ENCODE measurements around the gene OPRL1.

The OPRL1 gene

DNA sequence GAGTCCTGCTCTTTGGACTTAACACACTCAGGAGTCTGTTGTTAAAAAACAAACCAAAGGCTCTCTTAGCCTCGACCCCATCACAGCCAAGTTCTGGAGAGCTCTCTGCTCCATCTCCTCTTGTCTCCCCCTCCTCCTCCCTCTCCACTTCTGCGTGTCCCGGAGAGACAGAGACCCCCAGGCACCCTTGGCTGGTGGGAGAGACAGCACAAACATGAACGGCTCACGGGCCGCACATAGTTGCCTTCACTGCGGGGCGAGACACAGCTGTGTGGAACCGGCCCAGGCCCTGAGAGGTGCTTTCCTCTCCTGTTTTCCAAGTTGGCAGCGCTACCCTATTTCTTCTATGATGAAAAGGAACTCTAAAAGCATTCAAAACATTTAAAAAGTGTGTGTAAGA lies 61.1 kb downstream of the OPRL1 start (continued):
- no peak for TF ChIP-seq TRIM28 (IDR thresholded peaks at IDR 0.05; ENCODE audit: borderline replicate concordance, low read length)
- no peak for TF ChIP-seq ZNF776 (tag by site-specific recombination; IDR thresholded peaks at IDR 0.05; ENCODE audit: borderline replicate concordance)
- TF ChIP-seq, protein P1, sequence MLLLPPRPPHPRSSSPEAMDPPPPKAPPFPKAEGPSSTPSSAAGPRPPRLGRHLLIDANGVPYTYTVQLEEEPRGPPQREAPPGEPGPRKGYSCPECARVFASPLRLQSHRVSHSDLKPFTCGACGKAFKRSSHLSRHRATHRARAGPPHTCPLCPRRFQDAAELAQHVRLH (tag by site-specific recombination; IDR thresholded peaks at IDR 0.05) = no peak
- no peak for TF ChIP-seq ZNF560 (tag by site-specific recombination; IDR thresholded peaks at IDR 0.05; ENCODE audit: borderline replicate concordance)
- TF ChIP-seq, protein P2, sequence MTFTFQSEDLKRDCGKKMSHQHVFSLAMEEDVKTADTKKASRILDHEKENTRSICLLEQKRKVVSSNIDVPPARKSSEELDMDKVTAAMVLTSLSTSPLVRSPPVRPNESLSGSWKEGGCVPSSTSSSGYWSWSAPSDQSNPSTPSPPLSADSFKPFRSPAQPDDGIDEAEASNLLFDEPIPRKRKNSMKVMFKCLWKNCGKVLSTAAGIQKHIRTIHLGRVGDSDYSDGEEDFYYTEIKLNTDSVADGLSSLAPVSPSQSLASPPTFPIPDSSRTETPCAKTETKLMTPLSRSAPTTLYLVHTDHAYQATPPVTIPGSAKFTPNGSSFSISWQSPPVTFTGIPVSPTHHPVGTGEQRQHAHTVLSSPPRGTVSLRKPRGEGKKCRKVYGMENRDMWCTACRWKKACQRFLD (tag by site-specific recombination; IDR thresholded peaks at IDR 0.05) = no peak
- no peak for TF ChIP-seq SETDB1 (IDR thresholded peaks at IDR 0.05; ENCODE audit: insufficient read length, low read length)
- TF ChIP-seq ZNF76 (tag by site-specific recombination; IDR thresholded peaks at IDR 0.05; ENCODE audit: borderline replicate concordance, low read depth) = no peak
- TF ChIP-seq, protein P3, sequence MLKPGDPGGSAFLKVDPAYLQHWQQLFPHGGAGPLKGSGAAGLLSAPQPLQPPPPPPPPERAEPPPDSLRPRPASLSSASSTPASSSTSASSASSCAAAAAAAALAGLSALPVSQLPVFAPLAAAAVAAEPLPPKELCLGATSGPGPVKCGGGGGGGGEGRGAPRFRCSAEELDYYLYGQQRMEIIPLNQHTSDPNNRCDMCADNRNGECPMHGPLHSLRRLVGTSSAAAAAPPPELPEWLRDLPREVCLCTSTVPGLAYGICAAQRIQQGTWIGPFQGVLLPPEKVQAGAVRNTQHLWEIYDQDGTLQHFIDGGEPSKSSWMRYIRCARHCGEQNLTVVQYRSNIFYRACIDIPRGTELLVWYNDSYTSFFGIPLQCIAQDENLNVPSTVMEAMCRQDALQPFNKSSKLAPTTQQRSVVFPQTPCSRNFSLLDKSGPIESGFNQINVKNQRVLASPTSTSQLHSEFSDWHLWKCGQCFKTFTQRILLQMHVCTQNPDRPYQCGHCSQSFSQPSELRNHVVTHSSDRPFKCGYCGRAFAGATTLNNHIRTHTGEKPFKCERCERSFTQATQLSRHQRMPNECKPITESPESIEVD (tag by site-specific recombination; IDR thresholded peaks at IDR 0.05) = no peak
- TF ChIP-seq ZFP69B (tag by site-specific recombination; IDR thresholded peaks at IDR 0.05) = no peak

DNA sequence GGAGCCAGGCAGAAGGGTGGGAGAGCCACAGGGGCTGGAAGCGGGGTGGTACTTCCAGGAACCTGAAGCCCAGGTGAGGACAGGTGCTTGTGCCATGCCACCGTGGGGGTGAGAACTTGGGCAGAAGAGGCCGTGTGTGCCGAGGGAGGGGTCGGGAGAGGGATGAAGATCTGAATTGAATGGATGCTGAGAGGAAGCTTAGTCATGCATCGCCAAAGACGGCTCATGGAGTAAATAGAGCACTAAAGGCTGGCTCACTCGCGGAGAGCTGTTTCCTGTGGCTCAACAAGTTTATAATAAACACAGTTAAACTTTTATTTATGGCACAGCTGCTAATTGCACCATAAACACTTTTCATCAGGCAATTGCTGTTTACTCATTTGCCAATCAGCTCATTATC lies 62.7 kb downstream of the OPRL1 start:
- TF ChIP-seq ZNF548 (tag by site-specific recombination; IDR thresholded peaks at IDR 0.05) = no peak
- TF ChIP-seq BCL11B (tag by site-specific recombination; IDR thresholded peaks at IDR 0.05; ENCODE audit: low read depth) = no peak
- peak; percentile 80 for TF ChIP-seq SCRT2 (tag by site-specific recombination; IDR thresholded peaks at IDR 0.05)
- TF ChIP-seq ZNF654 (tag by site-specific recombination; IDR thresholded peaks at IDR 0.05; ENCODE audit: low read depth) = no peak
- no peak for TF ChIP-seq ZNF169 (tag by site-specific recombination; IDR thresholded peaks at IDR 0.05)
- no peak for TF ChIP-seq ZNF112 (tag by site-specific recombination; IDR thresholded peaks at IDR 0.05)
- H3K4me3 ChIP-seq (ENCODE audit: low read depth, low read length) = no peak overlapping the region
- H3K27ac ChIP-seq (ENCODE audit: extremely low read depth, low read depth, low read length) = no peak overlapping the region
- H3K36me3 ChIP-seq (ENCODE audit: control insufficient read depth in 2 of 2, insufficient read depth in 1 of 2, low read length in 2 of 2) = no peaks in the 10 kb centered on the region
- no peaks in the 10 kb centered on the region for H3K4me1 ChIP-seq (ENCODE audit: control insufficient read depth, insufficient read depth, low read length)
- ChIA-PET CTCF (interaction anchor here (1.0 kb wide), 1 partner anchor 73 kb away, joined by 3 read pairs; no protein-coding TSS in a partner anchor), POLR2A (no interaction called here)
- H3K9me3 ChIP-seq (ENCODE audit: control insufficient read depth, insufficient read depth, low read depth, low read length) = no peaks in the 10 kb centered on the region

DNA sequence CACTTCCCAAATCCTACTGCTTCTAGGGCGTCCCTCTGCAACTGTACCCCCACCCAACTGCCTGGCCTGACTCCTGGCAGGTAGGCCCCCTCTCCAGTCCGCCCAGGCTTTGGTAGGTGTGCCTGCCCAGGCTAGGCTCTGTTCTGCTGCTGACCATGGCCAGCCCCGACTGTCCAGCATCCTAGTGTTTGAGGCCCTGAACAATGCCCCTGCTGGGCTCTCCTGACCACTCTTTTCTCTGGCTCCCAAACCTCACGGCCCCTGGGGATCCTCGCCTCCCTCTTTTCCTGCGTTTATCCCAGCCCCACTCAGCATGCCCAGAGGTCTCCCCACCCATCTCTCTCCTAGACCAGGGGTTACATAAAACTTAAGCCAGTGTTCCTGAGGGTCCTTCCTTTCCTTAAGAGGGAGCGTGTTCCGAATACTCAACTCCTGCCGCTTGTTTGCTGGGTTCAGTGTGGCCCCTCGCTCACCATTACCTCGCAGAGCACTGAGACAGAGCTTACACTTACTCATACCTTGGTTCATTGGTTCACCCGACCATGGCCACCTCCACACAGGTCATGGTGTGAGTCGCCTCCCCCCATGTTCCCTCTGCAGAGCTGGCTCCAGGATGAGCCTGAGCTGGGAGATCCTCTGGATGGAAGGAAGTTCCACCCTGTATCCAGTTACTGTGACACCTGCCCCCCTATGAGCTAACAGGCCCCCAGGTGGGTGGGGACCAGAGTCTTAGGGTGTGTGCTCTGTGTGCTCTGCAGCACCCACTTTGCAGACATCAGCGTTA lies 63.3 kb downstream of the OPRL1 start:
- ChIA-PET CTCF (interaction anchor here (0.6 kb wide), 1 partner anchor 57 kb away, joined by 3 read pairs; no protein-coding TSS in a partner anchor), POLR2A (no interaction called here)
- Histone ChIP-seq H3K36me3 (ENCODE audit: control insufficient read depth in 2 of 2, insufficient read depth in 1 of 2, low read length in 2 of 2) (no peaks in the 10 kb centered on the region), H3K4me1 (ENCODE audit: control insufficient read depth, insufficient read depth, low read length) (no peaks in the 10 kb centered on the region), H3K9me3 (ENCODE audit: control insufficient read depth, insufficient read depth, low read depth, low read length) (no peaks in the 10 kb centered on the region), H3K4me3 (ENCODE audit: low read depth, low read length) (no peak overlapping the region), H3K27ac (ENCODE audit: extremely low read depth, low read depth, low read length) (no peak overlapping the region)
- TF ChIP-seq, protein P4, sequence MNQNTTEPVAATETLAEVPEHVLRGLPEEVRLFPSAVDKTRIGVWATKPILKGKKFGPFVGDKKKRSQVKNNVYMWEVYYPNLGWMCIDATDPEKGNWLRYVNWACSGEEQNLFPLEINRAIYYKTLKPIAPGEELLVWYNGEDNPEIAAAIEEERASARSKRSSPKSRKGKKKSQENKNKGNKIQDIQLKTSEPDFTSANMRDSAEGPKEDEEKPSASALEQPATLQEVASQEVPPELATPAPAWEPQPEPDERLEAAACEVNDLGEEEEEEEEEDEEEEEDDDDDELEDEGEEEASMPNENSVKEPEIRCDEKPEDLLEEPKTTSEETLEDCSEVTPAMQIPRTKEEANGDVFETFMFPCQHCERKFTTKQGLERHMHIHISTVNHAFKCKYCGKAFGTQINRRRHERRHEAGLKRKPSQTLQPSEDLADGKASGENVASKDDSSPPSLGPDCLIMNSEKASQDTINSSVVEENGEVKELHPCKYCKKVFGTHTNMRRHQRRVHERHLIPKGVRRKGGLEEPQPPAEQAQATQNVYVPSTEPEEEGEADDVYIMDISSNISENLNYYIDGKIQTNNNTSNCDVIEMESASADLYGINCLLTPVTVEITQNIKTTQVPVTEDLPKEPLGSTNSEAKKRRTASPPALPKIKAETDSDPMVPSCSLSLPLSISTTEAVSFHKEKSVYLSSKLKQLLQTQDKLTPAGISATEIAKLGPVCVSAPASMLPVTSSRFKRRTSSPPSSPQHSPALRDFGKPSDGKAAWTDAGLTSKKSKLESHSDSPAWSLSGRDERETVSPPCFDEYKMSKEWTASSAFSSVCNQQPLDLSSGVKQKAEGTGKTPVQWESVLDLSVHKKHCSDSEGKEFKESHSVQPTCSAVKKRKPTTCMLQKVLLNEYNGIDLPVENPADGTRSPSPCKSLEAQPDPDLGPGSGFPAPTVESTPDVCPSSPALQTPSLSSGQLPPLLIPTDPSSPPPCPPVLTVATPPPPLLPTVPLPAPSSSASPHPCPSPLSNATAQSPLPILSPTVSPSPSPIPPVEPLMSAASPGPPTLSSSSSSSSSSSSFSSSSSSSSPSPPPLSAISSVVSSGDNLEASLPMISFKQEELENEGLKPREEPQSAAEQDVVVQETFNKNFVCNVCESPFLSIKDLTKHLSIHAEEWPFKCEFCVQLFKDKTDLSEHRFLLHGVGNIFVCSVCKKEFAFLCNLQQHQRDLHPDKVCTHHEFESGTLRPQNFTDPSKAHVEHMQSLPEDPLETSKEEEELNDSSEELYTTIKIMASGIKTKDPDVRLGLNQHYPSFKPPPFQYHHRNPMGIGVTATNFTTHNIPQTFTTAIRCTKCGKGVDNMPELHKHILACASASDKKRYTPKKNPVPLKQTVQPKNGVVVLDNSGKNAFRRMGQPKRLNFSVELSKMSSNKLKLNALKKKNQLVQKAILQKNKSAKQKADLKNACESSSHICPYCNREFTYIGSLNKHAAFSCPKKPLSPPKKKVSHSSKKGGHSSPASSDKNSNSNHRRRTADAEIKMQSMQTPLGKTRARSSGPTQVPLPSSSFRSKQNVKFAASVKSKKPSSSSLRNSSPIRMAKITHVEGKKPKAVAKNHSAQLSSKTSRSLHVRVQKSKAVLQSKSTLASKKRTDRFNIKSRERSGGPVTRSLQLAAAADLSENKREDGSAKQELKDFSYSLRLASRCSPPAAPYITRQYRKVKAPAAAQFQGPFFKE (tag by site-specific recombination; IDR thresholded peaks at IDR 0.05; ENCODE audit: borderline replicate concordance) = no peak
- TF ChIP-seq, protein P2 (tag by site-specific recombination; IDR thresholded peaks at IDR 0.05) = no peak
- TF ChIP-seq ZFP3 (tag by site-specific recombination; IDR thresholded peaks at IDR 0.05; ENCODE audit: low read depth) = no peak
- no peak for TF ChIP-seq ZIC2 (tag by site-specific recombination; IDR thresholded peaks at IDR 0.05)
- TF ChIP-seq, protein P5, sequence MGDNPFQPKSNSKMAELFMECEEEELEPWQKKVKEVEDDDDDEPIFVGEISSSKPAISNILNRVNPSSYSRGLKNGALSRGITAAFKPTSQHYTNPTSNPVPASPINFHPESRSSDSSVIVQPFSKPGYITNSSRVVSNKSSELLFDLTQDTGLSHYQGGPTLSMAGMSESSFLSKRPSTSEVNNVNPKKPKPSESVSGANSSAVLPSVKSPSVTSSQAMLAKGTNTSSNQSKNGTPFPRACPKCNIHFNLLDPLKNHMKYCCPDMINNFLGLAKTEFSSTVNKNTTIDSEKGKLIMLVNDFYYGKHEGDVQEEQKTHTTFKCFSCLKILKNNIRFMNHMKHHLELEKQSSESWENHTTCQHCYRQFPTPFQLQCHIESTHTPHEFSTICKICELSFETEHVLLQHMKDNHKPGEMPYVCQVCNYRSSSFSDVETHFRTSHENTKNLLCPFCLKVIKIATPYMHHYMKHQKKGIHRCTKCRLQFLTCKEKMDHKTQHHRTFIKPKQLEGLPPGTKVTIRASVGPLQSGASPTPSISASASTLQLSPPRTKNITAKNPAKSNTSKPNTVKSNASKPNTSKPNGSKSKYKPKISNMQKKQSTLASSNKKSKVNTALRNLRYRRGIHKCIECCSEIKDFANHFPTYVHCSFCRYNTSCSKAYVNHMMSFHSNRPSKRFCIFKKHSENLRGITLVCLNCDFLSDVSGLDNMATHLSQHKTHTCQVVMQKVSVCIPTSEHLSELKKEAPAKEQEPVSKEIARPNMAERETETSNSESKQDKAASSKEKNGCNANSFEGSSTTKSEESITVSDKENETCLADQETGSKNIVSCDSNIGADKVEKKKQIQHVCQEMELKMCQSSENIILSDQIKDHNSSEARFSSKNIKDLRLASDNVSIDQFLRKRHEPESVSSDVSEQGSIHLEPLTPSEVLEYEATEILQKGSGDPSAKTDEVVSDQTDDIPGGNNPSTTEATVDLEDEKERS (tag by site-specific recombination; IDR thresholded peaks at IDR 0.05) = no peak

Data from HEK293 (cell line).